GM18858 (cell line): Measurements from ENCODE around the gene CCL22.
"Not testable (repeated sequence)": the region's sequence is repeated elsewhere in the genome, so short reads cannot be mapped to it uniquely, and the experiment has no call there.

Experiments
- ATAC-seq: cut with Tn5 transposase; IDR thresholded peaks from one replicate; pipeline ENCODE4 v1.9.1; 2021; ENCODE audit not compliant: unreplicated experiment

CCL22 gene

GRCh38 chr16:57358527-57359095 lies at the start of gene CCL22:
Gene CCL22, plus strand, starts transcription at chr16:57358783. Its CDS starts 34 bp downstream, at chr16:57358817.
- ATAC-seq = no peak

DNA sequence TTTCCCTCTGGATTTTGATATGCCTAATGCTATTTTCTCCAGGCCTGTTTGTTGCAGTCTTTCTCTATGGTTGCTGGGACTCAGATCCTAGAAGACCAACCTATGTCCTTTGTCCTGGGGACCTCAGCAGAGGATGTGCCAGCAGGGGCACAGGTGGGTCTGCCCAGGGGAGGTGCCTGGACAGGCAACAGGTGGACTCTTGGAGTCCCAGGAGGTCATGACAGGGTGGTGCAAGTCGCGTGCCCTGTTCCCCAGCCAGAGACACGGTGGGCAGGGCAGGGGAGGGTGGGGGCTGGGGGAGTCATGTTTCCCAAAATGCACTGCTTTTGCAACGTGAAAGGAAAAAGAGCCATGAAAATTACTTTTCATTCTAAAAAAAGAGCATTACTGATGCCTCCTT lies 47.8 kb upstream of the CCL22 start:
- ATAC-seq = no peak

DNA sequence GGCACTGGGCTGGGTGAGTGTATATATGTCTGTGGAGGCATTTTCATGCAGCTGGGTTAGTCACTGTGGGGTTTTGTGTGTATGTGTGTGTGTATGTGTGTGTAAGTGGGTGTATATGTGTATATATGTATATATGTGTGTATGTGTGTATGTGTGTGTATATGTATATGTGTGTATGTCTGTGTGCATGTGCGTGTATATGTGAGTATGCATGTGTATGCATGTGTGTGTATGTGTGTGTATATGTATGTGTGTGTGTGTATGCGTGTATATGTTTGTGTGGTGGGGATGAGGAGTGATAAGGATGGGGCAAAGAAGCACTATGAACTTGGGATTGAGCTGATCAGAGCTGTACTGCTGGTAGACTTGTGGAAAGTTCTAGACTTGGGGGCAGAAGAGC lies 45.1 kb upstream of the CCL22 start:
- no peak for ATAC-seq

DNA sequence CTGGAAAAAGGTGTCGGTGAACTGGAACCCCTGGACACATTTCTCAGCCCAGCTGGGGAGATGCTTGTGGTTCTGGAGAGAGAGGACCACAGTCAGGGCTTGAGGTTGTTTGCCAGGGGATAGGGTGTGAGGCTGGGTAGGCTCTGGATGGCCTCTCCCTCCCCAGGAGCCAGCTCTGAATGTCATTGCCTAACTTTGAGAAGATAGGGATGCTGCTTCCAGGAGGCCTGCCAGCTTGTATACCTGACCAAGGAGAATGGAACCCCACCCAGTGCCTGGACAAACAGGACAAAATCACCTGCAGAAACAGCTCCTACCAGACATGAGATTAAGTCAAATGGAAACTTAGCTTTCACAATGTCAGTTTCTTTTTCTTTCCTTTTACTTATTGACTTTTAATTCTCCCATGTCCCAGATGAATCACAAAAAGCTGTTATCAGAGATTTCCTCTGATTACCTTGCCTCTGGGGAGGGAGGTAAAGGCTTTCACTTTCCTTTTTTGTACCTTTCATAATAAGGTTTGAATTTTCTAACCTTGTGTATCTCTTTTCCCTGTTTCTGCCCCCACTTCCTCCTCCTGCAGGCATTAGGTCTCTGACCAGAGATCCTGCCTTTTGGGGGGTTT lies 44.3 kb upstream of the CCL22 start:
- ATAC-seq = no peak

- no peak for ATAC-seq
Observed at GRCh38 chr16:57315416-57315815, 43.2 kb upstream of the CCL22 start.

- ATAC-seq = no peak
Observed at GRCh38 chr16:57316390-57317017, 42.1 kb upstream of the CCL22 start.

DNA sequence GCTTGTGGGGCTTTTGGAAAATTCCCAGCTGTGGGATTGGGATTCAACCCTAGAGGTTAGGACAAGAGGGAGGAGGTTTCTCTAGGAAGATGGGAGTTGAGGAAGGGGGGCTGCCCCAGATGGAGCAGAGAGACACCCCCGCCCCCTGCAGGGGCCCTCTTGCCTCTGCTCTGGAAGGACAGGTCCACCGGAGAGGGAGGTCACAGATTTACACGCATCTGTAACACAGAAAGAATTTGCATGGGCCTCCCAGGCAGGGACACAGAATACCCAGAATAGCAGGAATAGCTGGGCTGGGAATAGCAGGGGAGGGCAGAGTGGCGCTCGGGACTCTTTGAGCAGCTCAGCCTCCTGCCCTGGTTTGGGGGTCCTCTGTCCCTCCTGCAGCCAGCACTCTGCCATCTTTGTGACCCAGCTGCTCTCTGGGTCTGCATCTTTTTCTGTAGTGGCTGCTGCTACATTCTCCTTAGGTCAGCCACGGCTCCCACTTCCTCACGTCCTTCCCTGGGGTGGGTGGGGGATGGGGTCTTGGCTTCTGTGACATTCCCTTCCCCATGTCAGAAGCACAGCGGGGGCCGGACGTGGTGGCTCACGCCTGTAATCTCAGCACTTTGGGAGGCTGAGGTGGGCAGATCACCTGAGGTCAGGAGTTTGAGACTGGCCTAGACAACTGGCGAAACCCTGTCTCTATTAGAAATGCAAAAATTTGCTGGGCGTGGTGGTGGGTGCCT lies 40.2 kb upstream of the CCL22 start:
- no peak for ATAC-seq

GRCh38 chr16:57319646-57320045 lies 38.9 kb upstream of the CCL22 start:
- no peak for ATAC-seq

DNA sequence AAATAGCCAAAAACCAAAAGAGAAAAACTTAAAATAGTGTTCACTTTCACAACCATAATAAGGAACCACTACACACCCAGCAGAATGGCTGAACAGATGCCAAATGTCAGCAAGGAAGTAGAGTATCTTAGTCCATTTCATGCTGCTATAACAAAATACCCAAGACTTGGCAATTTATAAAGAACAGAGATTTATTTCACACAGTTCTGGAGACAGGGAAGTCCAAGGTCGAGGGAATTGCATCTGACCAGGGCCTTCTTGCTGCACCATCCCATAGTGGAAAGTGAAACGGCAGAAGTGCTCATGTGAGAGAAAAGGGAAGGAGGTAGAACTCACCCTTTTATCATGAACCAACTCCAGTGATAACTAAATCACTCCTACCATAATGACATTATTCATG lies 33.8 kb upstream of the CCL22 start:
- no peak for ATAC-seq

GRCh38 chr16:57325458-57325857 lies 33.1 kb upstream of the CCL22 start:
- ATAC-seq = no peak

DNA sequence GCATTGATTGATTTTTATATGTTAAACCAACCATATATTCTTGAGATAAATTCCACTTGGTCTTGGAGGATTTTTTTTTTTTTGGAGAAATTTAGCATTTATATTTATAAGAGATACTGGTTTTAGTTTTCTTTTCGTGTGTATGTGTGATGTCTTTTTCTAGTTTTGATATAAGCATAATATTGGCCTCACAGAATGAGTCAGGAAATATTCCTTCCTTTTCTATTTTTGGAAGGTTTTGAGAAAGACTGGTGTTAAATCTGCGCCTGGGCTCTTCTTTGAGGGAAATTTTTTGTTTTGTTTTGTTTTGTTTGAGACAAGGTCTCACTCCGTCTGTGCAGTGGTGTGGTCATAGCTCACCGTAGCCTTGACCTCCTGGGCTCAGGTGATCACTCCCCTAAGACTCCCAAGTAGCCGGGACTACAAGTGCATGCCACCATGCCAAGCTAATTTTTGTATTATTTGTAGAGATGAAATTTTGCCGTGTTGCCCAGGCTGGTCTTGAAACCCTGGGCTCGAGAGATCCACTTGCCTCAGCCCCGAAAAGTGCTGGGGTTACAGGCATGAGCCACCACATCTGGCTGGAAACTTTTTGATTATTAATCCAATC lies 28.8 kb upstream of the CCL22 start:
- no peak for ATAC-seq

- no peak for ATAC-seq
Observed at GRCh38 chr16:57331355-57331754, 27.2 kb upstream of the CCL22 start.

GRCh38 chr16:57333402-57333801 lies 25.2 kb upstream of the CCL22 start:
- no peak for ATAC-seq

- no peak for ATAC-seq
Observed at GRCh38 chr16:57335366-57335765, 23.2 kb upstream of the CCL22 start.

DNA sequence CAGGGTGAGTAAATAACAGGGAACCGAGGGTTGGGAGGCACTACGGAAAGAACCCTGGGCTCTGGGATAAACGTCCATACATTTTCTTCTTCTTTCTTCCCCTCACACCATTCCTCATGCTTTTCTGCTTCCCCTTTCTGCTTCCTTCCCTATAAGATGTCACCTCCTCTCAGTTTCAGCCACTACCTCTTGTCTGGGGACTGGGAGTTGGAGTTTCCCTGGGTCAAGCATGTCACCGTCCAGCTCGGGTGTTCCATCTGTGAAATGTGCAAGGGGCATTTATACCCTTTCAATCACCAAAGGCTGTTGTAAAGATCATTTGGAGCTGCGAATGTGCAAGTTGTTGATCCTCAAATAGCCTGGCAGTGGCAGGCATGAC lies 17.5 kb upstream of the CCL22 start:
- ATAC-seq = no peak

DNA sequence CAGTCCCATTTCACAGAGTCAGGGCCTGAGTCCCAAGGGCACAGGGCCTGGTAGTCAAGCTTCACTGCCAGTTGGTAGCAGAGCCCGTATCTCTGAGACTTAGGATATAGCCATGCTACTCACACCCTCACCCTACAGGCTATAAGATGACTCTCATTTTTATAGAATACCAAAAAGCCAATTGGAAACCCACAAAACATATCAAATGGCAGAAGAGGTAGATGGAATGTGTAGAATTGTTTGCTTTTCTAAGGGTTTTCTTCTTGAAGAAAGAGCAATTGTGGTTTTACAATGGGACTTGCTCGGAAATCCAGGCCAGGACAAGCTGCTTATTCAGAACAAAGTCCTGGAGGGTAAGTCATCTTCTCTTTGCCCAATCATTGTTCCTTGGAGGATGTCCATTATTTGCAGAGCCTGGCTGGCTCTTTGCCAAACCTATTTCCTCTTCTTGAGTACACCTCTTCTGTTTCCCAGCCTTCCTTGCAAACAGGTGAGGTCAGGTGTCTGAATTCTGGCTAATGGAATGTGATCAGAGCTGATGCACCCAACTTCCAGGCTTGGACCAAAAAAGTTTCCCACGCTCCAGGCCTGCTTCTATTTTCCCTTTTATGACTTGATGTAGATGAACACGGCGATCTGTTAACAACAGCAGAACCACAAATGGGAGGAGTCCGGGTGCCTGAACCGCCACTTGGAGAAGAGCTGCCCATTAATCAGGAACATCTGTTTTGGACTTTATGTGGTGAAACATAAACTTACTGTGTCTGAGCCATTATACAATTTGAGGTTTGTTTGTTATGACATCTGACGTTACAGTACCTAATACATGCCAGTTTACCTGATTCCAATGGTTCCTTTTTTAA lies 16.9 kb upstream of the CCL22 start:
- no peak for ATAC-seq

- not testable (repeated sequence) for ATAC-seq
Observed at GRCh38 chr16:57342606-57343005, 16.0 kb upstream of the CCL22 start.

GRCh38 chr16:57343221-57343620 lies 15.4 kb upstream of the CCL22 start:
- ATAC-seq = no peak

DNA sequence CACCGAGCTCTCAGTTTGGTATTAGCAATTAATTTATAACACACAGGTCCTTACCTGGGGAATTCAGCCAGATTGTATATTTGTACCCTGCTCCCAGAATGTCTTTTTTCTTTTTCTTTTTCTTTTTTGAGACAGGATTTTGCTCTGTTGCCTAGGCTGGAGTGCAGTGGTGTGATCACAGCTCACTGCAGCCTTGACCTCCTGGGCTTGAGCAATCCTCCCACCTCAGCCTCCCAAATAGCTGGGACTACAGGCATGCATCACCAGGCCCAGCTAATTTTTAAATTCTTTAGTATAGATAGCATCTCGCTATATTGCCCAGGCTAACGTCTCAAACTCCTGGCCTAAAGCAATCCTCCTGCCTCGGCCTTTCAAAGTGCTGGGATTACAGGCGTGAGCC lies 14.5 kb upstream of the CCL22 start:
- ATAC-seq = not testable (repeated sequence)

DNA sequence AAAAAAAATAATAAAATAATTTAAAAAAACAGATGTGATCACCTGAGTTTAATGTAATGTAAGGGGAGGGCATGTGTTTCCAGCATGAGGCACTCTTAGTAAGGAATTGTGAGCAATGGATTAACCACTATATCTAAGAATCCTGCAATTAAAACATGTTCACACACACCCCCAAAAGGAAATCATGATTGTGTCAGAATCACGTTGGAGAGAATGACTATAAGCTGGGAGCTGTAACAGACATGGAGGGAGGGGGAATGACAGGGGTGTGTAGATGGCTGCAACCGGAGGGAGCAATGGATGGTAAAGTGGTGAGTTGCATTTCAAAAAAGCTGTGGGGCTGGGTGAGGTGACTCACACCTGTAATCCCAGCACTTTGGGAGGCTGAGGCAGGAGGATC lies 13.6 kb upstream of the CCL22 start:
- no peak for ATAC-seq
